ENCODE results near the gene APOL5. TPM values are rescaled to one million over a fixed set of nuclear protein-coding genes. Genes with fewer than 3 reads are reported as not detected.
A peak's percentile ranks its signal among the peaks of the same experiment; 100 is the strongest.
"Not testable (repeated sequence)": the region's sequence is repeated elsewhere in the genome, so short reads cannot be mapped to it uniquely, and the experiment has no call there.

The APOL5 gene
- total RNA-seq, 1 experiment from 2014 or later, result not detected

- H3K4me1 Mint-ChIP-seq, result peaks cover 9% of the 10 kb centered on the region
- DNase-seq (ENCODE audit: low spot score) (no peak), ATAC-seq (no peak)
- ChIA-PET POLR2A (no interaction called here), CTCF (interaction anchor here (1.3 to 1.6 kb wide), 2 partner anchors 52 to 105 kb away, joined by 3 read pairs; no protein-coding TSS in a partner anchor)
- H3K36me3 Mint-ChIP-seq, result peaks cover 27% of the 10 kb centered on the region
- H3K27me3 Mint-ChIP-seq (ENCODE audit: low read depth), result no peaks in the 10 kb centered on the region
- no peak overlapping the region for H3K4me3 Mint-ChIP-seq
- H3K27ac Mint-ChIP-seq, result peak overlapping the region; percentile 48; the same call in 1 of the 2 replicates
- TF ChIP-seq TEAD4 (CRISPR knock-in tag; IDR thresholded peaks at IDR 0.05), result no peak
- peaks cover 17% of the 10 kb centered on the region for H3K9me3 Mint-ChIP-seq
Measured at GRCh38 chr22:35736701-35737100, 19.0 kb downstream of the APOL5 start.

GRCh38 chr22:35737886-35738285 is 20.2 kb downstream of the APOL5 start:
- peaks cover 17% of the 10 kb centered on the region for H3K9me3 Mint-ChIP-seq
- peaks cover 16% of the 10 kb centered on the region for H3K4me1 Mint-ChIP-seq
- H3K27ac Mint-ChIP-seq; H3K27me3 Mint-ChIP-seq (ENCODE audit: low read depth); CTCF ChIA-PET; H3K4me3 Mint-ChIP-seq; ATAC-seq; POLR2A ChIA-PET; DNase-seq (ENCODE audit: low spot score): not testable (repeated sequence)
- TF ChIP-seq ZNF121 (CRISPR knock-in tag; IDR thresholded peaks at IDR 0.05), result peak; percentile 60; the same call in 1 of the 2 replicates
- H3K36me3 Mint-ChIP-seq, result peaks cover 30% of the 10 kb centered on the region

GRCh38 chr22:35739076-35739930 is 21.6 kb downstream of the APOL5 start:
- DNase-seq (ENCODE audit: low spot score), result no peak
- peaks cover 32% of the 10 kb centered on the region for H3K36me3 Mint-ChIP-seq
- ATAC-seq, result peak; percentile 76
- peaks cover 29% of the 10 kb centered on the region for H3K4me1 Mint-ChIP-seq
- peaks cover 17% of the 10 kb centered on the region for H3K9me3 Mint-ChIP-seq
- H3K27ac Mint-ChIP-seq, result peak overlapping the region; percentile 48; the same call in 1 of the 2 replicates
- TF ChIP-seq ZNF396 (CRISPR knock-in tag; IDR thresholded peaks at IDR 0.05; ENCODE audit: borderline replicate concordance) (no peak), NFATC4 (CRISPR knock-in tag; IDR thresholded peaks at IDR 0.05) (no peak), ATF6 (CRISPR knock-in tag; IDR thresholded peaks at IDR 0.05) (no peak), USF2 (CRISPR knock-in tag; IDR thresholded peaks at IDR 0.05) (no peak), PREB (CRISPR knock-in tag; IDR thresholded peaks at IDR 0.05; ENCODE audit: borderline replicate concordance) (no peak), E2F4 (CRISPR knock-in tag; IDR thresholded peaks at IDR 0.05; ENCODE audit: borderline replicate concordance, low read depth) (no peak), ZNF512 (CRISPR knock-in tag; IDR thresholded peaks at IDR 0.05; ENCODE audit: borderline replicate concordance) (no peak), ATF2 (CRISPR knock-in tag; IDR thresholded peaks at IDR 0.05; ENCODE audit: borderline replicate concordance, low read depth) (no peak), E2F5 (CRISPR knock-in tag; IDR thresholded peaks at IDR 0.05) (no peak), NR2C2 (CRISPR knock-in tag; IDR thresholded peaks at IDR 0.05) (no peak), SOX15 (CRISPR knock-in tag; IDR thresholded peaks at IDR 0.05) (no peak), ZBTB43 (CRISPR knock-in tag; IDR thresholded peaks at IDR 0.05) (no peak)
- POLR2A ChIA-PET, result no interaction called here
- CTCF ChIA-PET, result interaction anchor here (0.7 to 1.7 kb wide), 6 partner anchors 14 to 385 kb away, joined by 3 to 11 read pairs (median 4); no protein-coding TSS in a partner anchor
- H3K27me3 Mint-ChIP-seq (ENCODE audit: low read depth), result no peaks in the 10 kb centered on the region
- no peak overlapping the region for H3K4me3 Mint-ChIP-seq
